GM04504 (cell line): Measurements from ENCODE around the gene SLC35B1.
A peak's percentile ranks its signal among the peaks of the same experiment; 100 is the strongest.

Source experiments
- DNase-seq: peaks from one replicate; pipeline ENCODE4 v3.0.0-alpha.2; 2012; ENCODE audit warnings: low read depth

Gene SLC35B1

GRCh38 chr17:49670641-49671040 is 37.1 kb downstream of the SLC35B1 start:
- DNase-seq, result peak; percentile 17

- DNase-seq, result no peak
Measured at GRCh38 chr17:49670002-49670401, 37.8 kb downstream of the SLC35B1 start.

- no peak for DNase-seq
Measured at GRCh38 chr17:49667854-49668253, 39.9 kb downstream of the SLC35B1 start.

- no peak for DNase-seq
Measured at GRCh38 chr17:49664706-49665211, 43.0 kb downstream of the SLC35B1 start.

- DNase-seq, result no peak
Measured at GRCh38 chr17:49659661-49660382, 47.9 kb downstream of the SLC35B1 start.

GRCh38 chr17:49656247-49656646 is 51.5 kb downstream of the SLC35B1 start:
- DNase-seq, result no peak
